H1 (cell line): ENCODE data around the gene ZMYM4. TPM values are rescaled to one million over a fixed set of nuclear protein-coding genes. Genes with fewer than 3 reads are reported as not detected.

Source experiments
- CTCF ChIA-PET: fragments of 300-600 bp; sonication (Branson Sonifier 250); formaldehyde crosslinking; loops from one replicate; lab custom pipeline; 2021; ENCODE audit not compliant: partially characterized antibody; lab: Charles Lee
- POLR2A ChIA-PET: fragments of 300-600 bp; sonication (Branson Sonifier 250); formaldehyde crosslinking; loops from one replicate; lab custom pipeline; 2021; ENCODE audit warnings: inconsistent platforms; ENCODE audit not compliant: partially characterized antibody; lab: Charles Lee
- DNase-seq, 2 experiments: peaks; one replicate each; pipeline versions ENCODE4 v3.0.0 to v3.0.0-alpha.2; 2010 to 2022; ENCODE audit warnings: low spot score in 2 of 2, low read depth in 1 of 2, mixed read lengths in 1 of 2
- FAIRE-seq: peaks from 2 replicates; lab custom pipeline; 2011; peaks lifted over from hg19 to GRCh38; lab: Jason Lieb, UNC
- H2AFZ ChIP-seq: 2 replicates; pipeline ENCODE4 v1.8.1; 2012; ENCODE audit warnings: low read length, inconsistent platforms
- H2AK5ac ChIP-seq: 2 replicates; pipeline ENCODE4 v1.6.1; 2013; ENCODE audit warnings: low read depth, low read length
- H2BK120ac ChIP-seq: replicated peaks from 2 replicates; pipeline ENCODE3; 2013; ENCODE audit warnings: low read depth, low read length, inconsistent platforms
- H2BK12ac ChIP-seq: 2 replicates; pipeline ENCODE4 v1.6.1; 2013; ENCODE audit warnings: low read depth, low read length
- H2BK15ac ChIP-seq: 2 replicates; pipeline ENCODE4 v1.6.1; 2013; ENCODE audit warnings: low read length
- H2BK20ac ChIP-seq: 2 replicates; pipeline ENCODE4 v1.6.1; 2013; ENCODE audit warnings: low read length
- H2BK5ac ChIP-seq: 2 replicates; pipeline ENCODE4 v1.6.1; 2013; ENCODE audit warnings: low read depth, low read length
- H3K14ac ChIP-seq: 2 replicates; pipeline ENCODE4 v1.6.1; 2013; ENCODE audit warnings: inconsistent platforms; ENCODE audit not compliant: insufficient read length
- H3K18ac ChIP-seq: 2 replicates; pipeline ENCODE4 v1.6.1; 2013; ENCODE audit warnings: low read length; ENCODE audit errors: extremely low read depth
- H3K23ac ChIP-seq: 2 replicates; pipeline ENCODE4 v1.6.1; 2013; ENCODE audit warnings: inconsistent platforms; ENCODE audit not compliant: insufficient read length
- H3K23me2 ChIP-seq: 2 replicates; pipeline ENCODE4 v1.6.1; 2013; ENCODE audit warnings: low read depth, low read length
- H3K27ac ChIP-seq: 2 replicates; pipeline ENCODE4 v1.6.1; 2011; ENCODE audit warnings: low read depth, low read length, inconsistent platforms
- H3K27me3 ChIP-seq, 4 experiments: replicated peaks in 1 of 4; 1 replicate in 1 of 4; 2 replicates in 3 of 4; pipeline versions ENCODE4 v1.6.1 to v1.8.1; 2011 to 2013; ENCODE audit warnings: low read length in 3 of 4, mild to moderate bottlenecking in 3 of 4, inconsistent platforms in 2 of 4, mixed read lengths in 2 of 4, moderate library complexity in 1 of 4; ENCODE audit not compliant: control insufficient read depth in 3 of 4, insufficient read depth in 3 of 4; ENCODE audit errors: extremely low read depth in 1 of 4
- H3K36me3 ChIP-seq, 4 experiments: 2 replicates each; pipeline versions ENCODE4 v1.6.1 to v1.8.1; 2011 to 2013; ENCODE audit warnings: mild to moderate bottlenecking in 4 of 4, low read length in 3 of 4, moderate library complexity in 2 of 4, control low read depth in 1 of 4, inconsistent platforms in 1 of 4; ENCODE audit not compliant: insufficient read depth in 4 of 4, control insufficient read depth in 2 of 4
- H3K4ac ChIP-seq: replicated peaks from 2 replicates; pipeline ENCODE3; 2013; ENCODE audit warnings: low read length, low read depth, mixed read lengths, inconsistent platforms; ENCODE audit not compliant: insufficient read length
- H3K4me1 ChIP-seq, 4 experiments: replicated peaks in 1 of 4; 1 replicate in 1 of 4; 2 replicates in 3 of 4; pipeline versions ENCODE4 v1.6.1 to v1.8.1; 2011 to 2013; ENCODE audit warnings: low read length in 3 of 4, inconsistent platforms in 2 of 4, mixed read lengths in 1 of 4; ENCODE audit not compliant: insufficient read depth in 4 of 4, control insufficient read depth in 3 of 4
- H3K4me2 ChIP-seq, 2 experiments: 2 replicates each; pipeline versions ENCODE4 v1.6.1 to v1.8.1; 2011 to 2013; ENCODE audit warnings: low read depth in 2 of 2, low read length in 2 of 2, control low read depth in 1 of 2, inconsistent platforms in 1 of 2, mild to moderate bottlenecking in 1 of 2; ENCODE audit not compliant: insufficient read depth in 1 of 2
- H3K4me3 ChIP-seq, 4 experiments: fragments of 200-600, 300-600 bp in 1 of 4; sonication (generic), shearing (Covaris generic), sonication (Bioruptor Twin) in 1 of 4; 2 replicates each; pipeline versions ENCODE4 v1.5.1 to v1.8.1; 2011 to 2016; ENCODE audit warnings: low read length in 4 of 4, low read depth in 3 of 4, control low read depth in 2 of 4, inconsistent platforms in 2 of 4, mild to moderate bottlenecking in 2 of 4, mixed read lengths in 1 of 4, moderate library complexity in 1 of 4; ENCODE audit not compliant: insufficient read depth in 2 of 4; ENCODE audit errors: extremely low read depth in 1 of 4
- H3K56ac ChIP-seq: replicated peaks from 2 replicates; pipeline ENCODE3; 2013; ENCODE audit warnings: low read depth, mild to moderate bottlenecking, mixed read lengths, low read length, inconsistent platforms; ENCODE audit not compliant: insufficient read length
- H3K79me1 ChIP-seq: 2 replicates; pipeline ENCODE4 v1.6.1; 2013; ENCODE audit warnings: low read depth, low read length, control low read depth
- H3K79me2 ChIP-seq, 2 experiments: 2 replicates each; pipeline versions ENCODE4 v1.6.1 to v1.8.1; 2012 to 2013; ENCODE audit warnings: low read length in 2 of 2, mild to moderate bottlenecking in 2 of 2, inconsistent platforms in 1 of 2; ENCODE audit not compliant: insufficient read depth in 2 of 2, control insufficient read depth in 1 of 2
- H3K9ac ChIP-seq, 4 experiments: replicated peaks in 1 of 4; 1 replicate in 1 of 4; 2 replicates in 3 of 4; pipeline versions ENCODE4 v1.6.1 to v1.8.1; 2011 to 2013; ENCODE audit warnings: low read depth in 3 of 4, low read length in 3 of 4, control low read depth in 2 of 4, mild to moderate bottlenecking in 2 of 4, moderate library complexity in 2 of 4, inconsistent platforms in 1 of 4; ENCODE audit errors: extremely low read depth in 1 of 4
- H3K9me3 ChIP-seq, 2 experiments: 2 replicates each; pipeline versions ENCODE4 v1.6.1 to v1.8.1; 2012 to 2013; ENCODE audit warnings: mild to moderate bottlenecking in 2 of 2, moderate library complexity in 2 of 2, control low read depth in 1 of 2, inconsistent platforms in 1 of 2, low read depth in 1 of 2, low read length in 1 of 2, mixed read lengths in 1 of 2; ENCODE audit not compliant: insufficient read depth in 2 of 2
- H4K20me1 ChIP-seq, 2 experiments: replicated peaks in 1 of 2; 2 replicates each; pipeline versions ENCODE3 to v1.8.1; 2011 to 2013; ENCODE audit warnings: inconsistent platforms in 2 of 2, low read length in 2 of 2, mild to moderate bottlenecking in 1 of 2; ENCODE audit not compliant: insufficient read depth in 2 of 2, control insufficient read depth in 1 of 2
- H4K5ac ChIP-seq: 2 replicates; pipeline ENCODE4 v1.6.1; 2013; ENCODE audit warnings: low read length, low read depth, mixed read lengths, inconsistent platforms; ENCODE audit not compliant: insufficient read length
- H4K8ac ChIP-seq: 2 replicates; pipeline ENCODE4 v1.8.0; 2013; ENCODE audit warnings: mild to moderate bottlenecking, moderate library complexity, low read length, inconsistent platforms; ENCODE audit not compliant: insufficient read depth; ENCODE audit errors: extremely low read depth
- H4K91ac ChIP-seq: replicated peaks from 2 replicates; pipeline ENCODE3; 2013; ENCODE audit warnings: low read length, mixed read lengths, inconsistent platforms; ENCODE audit not compliant: insufficient read length
- BRCA1 ChIP-seq: IDR thresholded peaks from 2 replicates; pipeline ENCODE4 v1.6.1; 2012; ENCODE audit warnings: low read depth, low read length, improper control_type of control experiment
- CBX8 ChIP-seq: fragments of 300-800, 300-1000 bp; sonication (generic); IDR thresholded peaks from 2 replicates; pipeline ENCODE4 v1.7.1; 2016; ENCODE audit warnings: low read depth, low read length, borderline replicate concordance
- CREB1 ChIP-seq: IDR thresholded peaks from 2 replicates; pipeline ENCODE4 v1.6.1; 2012; ENCODE audit warnings: inconsistent platforms
- EZH2 ChIP-seq: fragments of 200-600 bp; sonication (generic); IDR thresholded peaks from 2 replicates; pipeline ENCODE4 v1.7.1; 2012; ENCODE audit warnings: low read depth, mild to moderate bottlenecking, moderate library complexity, low read length, inconsistent platforms; ENCODE audit not compliant: severe bottlenecking
- HDAC6 ChIP-seq: IDR thresholded peaks from one replicate; pipeline ENCODE4 v1.7.1; 2012; ENCODE audit warnings: low read depth, mild to moderate bottlenecking, inconsistent platforms, low read length, moderate library complexity
- NRF1 ChIP-seq: IDR thresholded peaks from 2 replicates; pipeline ENCODE4 v1.6.1; 2011; ENCODE audit warnings: mild to moderate bottlenecking, low read depth, low read length, improper control_type of control experiment
- RAD21 ChIP-seq, 2 experiments: IDR thresholded peaks in 1 of 2; conservative IDR thresholded peaks in 1 of 2; 2 replicates each; pipeline ENCODE4 v1.6.1; 2011; ENCODE audit warnings: low read depth in 2 of 2, low read length in 2 of 2, improper control_type of control experiment in 1 of 2, inconsistent platforms in 1 of 2, mild to moderate bottlenecking in 1 of 2, moderate library complexity in 1 of 2
- RBBP5 ChIP-seq: IDR thresholded peaks from 2 replicates; pipeline ENCODE4 v1.7.1; 2012; ENCODE audit warnings: low read depth, mild to moderate bottlenecking, inconsistent platforms, low read length, moderate library complexity, borderline replicate concordance
- SP4 ChIP-seq: IDR thresholded peaks from 2 replicates; pipeline ENCODE4 v1.6.1; 2012; ENCODE audit warnings: low read length, inconsistent platforms
- SRF ChIP-seq: IDR thresholded peaks from 2 replicates; pipeline ENCODE4 v1.6.1; 2011; ENCODE audit warnings: mild to moderate bottlenecking, low read depth, low read length, moderate library complexity
- TAF7 ChIP-seq: optimal IDR thresholded peaks from 2 replicates; pipeline ENCODE3; 2011; ENCODE audit warnings: low read depth, mild to moderate bottlenecking, inconsistent platforms, low read length, moderate library complexity, borderline replicate concordance
- TBP ChIP-seq: IDR thresholded peaks from 2 replicates; pipeline ENCODE4 v1.6.1; 2011; ENCODE audit warnings: low read depth, low read length, improper control_type of control experiment
- WGBS, 2 experiments: shearing (Covaris generic) in 1 of 2; methylation state at CpG; one replicate each; pipeline versions ENCODE4 v1.1.6 to v1.1.7; 2013 to 2015; ENCODE audit warnings: low lambda C conversion rate in 2 of 2, mixed read lengths in 2 of 2, inconsistent platforms in 1 of 2, low coverage in 1 of 2, missing lambda C conversion rate in 1 of 2; ENCODE audit not compliant: insufficient replicate concordance in 2 of 2, insufficient coverage in 1 of 2, insufficient read length in 1 of 2; ENCODE audit errors: extremely low coverage in 1 of 2, missing lambda C conversion rate in 1 of 2; 5-methylcytosine and 5-hydroxymethylcytosine counted together
- polyA plus RNA-seq, 7 experiments: library from polyadenylated mRNA; depleted of rRNA in 3 of 7; stranded (reverse) in 5 of 7; unstranded in 2 of 7; fragments of >200 nt in 5 of 7; fragments of 200-250 nt in 2 of 7; gene quantifications; 1 replicate in 5 of 7; 2 replicates in 1 of 7; 4 replicates in 1 of 7; pipeline versions ENCODE4 v1.2.1 to v1.2.3, GENCODE V29; 2011 to 2013; ENCODE audit warnings: missing spikeins in 2 of 7, mixed read lengths in 2 of 7
- total RNA-seq: library from RNA; stranded (reverse); fragmentation: NEBNext Ultra II Directional; extraction: Animal tissue kit (Norgen Biotek cat#: 25700); gene quantifications from 2 replicates; pipeline ENCODE4 v1.2.1, GENCODE V29; 2021
- TF ChIP-seq, protein P1 (sequence below): IDR thresholded peaks from 2 replicates; pipeline ENCODE4 v1.6.1; 2012; ENCODE audit warnings: inconsistent platforms

Gene ZMYM4
- total and polyA plus RNA-seq, 2 of the 8 experiments (the other 6 are each of a cell fraction or from before 2014, with no cell fraction given), result 16.7 to 81.3 TPM

DNA sequence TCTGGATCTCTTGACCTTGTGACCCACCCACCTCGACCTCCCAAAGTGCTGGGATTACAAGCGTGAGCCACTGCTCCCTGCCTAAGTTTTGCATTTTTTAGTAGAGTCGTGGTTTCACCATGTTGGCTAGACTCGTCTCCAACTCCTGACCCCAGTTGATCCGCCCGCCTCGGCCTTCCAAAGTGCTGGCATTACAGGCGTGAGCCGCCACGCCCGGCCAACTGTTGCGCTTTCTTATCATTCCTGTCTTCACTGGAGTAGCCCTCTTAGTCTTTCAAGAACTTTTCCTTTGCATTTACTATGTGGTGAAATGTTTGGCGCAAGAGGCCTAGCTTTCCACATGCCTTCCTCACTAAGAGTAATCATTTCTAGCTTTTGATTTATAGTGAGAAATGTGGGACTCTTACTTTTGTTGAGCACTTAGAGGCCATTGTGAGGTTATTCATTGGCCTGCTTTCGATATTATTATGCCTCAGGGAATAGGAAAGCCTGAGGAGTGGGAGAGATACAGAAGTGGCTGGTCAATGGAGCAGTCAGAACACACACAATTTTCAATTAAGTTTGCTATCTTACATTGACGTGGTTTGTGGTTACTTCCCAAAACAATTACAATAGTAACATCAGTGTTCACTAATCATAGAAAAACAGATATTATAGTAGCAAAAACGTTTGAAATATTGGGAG is 111.0 kb downstream of the ZMYM4 start:
- H2BK15ac ChIP-seq, result no peak overlapping the region
- no peak overlapping the region for H3K27ac ChIP-seq
- no peak overlapping the region for H3K4ac ChIP-seq
- H4K5ac ChIP-seq, result no peak overlapping the region
- no peaks in the 10 kb centered on the region for H3K9me3 ChIP-seq
- WGBS, 2 experiments, result 91% methylated on average over 12 of the region's 16 CpGs; no CpG with 5 or more reads in 1 of the 2 experiments
- no peak overlapping the region for H3K23ac ChIP-seq
- H2AK5ac ChIP-seq, result no peak overlapping the region
- ChIA-PET CTCF (interaction anchor here (0.9 to 1.9 kb wide), 2 partner anchors 58 to 71 kb away, joined by 4 to 5 read pairs; no protein-coding TSS in a partner anchor), POLR2A (interaction anchor here (1.3 kb wide), 1 partner anchor 15 kb away, joined by 3 read pairs; no protein-coding TSS in a partner anchor)
- no peak overlapping the region for H4K8ac ChIP-seq
- no peak overlapping the region for H3K4me3 ChIP-seq
- FAIRE-seq (no peak), DNase-seq (no peak)
- H2AFZ ChIP-seq, result no peak overlapping the region
- no peak overlapping the region for H3K9ac ChIP-seq
- H3K56ac ChIP-seq, result no peak overlapping the region
- H2BK20ac ChIP-seq, result no peak overlapping the region
- no peak overlapping the region for H2BK12ac ChIP-seq
- H3K36me3 ChIP-seq, result peaks cover 0 to 3% (median 0%) of the 10 kb centered on the region in 4 experiments; a peak in 1 of 8 replicates
- no peaks in the 10 kb centered on the region for H4K20me1 ChIP-seq
- H3K4me2 ChIP-seq, result no peak overlapping the region
- H3K27me3 ChIP-seq, result no peaks in the 10 kb centered on the region
- no peak overlapping the region for H3K14ac ChIP-seq
- no peak overlapping the region for H2BK120ac ChIP-seq
- H3K4me1 ChIP-seq, result no peaks in the 10 kb centered on the region
- H2BK5ac ChIP-seq, result no peak overlapping the region
- H3K79me1 ChIP-seq, result no peaks in the 10 kb centered on the region
- H4K91ac ChIP-seq, result no peak overlapping the region
- H3K18ac ChIP-seq, result no peak overlapping the region
- H3K79me2 ChIP-seq, result no peaks in the 10 kb centered on the region
- no peaks in the 10 kb centered on the region for H3K23me2 ChIP-seq
- TF ChIP-seq BRCA1 (no peak), TAF7 (no peak), TBP (no peak), EZH2 (no peak), RBBP5 (no peak), CREB1 (no peak), SRF (no peak), SP4 (no peak), NRF1 (no peak), CBX8 (no peak), HDAC6 (no peak), RAD21 (IDR thresholded peaks at IDR 0.05 in 1 of 2, conservative IDR thresholded peaks at IDR 0.05 in 1 of 2; ENCODE audit: low read depth in 2 of 2, low read length in 2 of 2) (no peak)
- TF ChIP-seq, protein P1, sequence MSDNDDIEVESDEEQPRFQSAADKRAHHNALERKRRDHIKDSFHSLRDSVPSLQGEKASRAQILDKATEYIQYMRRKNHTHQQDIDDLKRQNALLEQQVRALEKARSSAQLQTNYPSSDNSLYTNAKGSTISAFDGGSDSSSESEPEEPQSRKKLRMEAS, result no peak
